Osteocyte (in vitro differentiated cells): ENCODE results near the gene TMEFF2. TPM values are rescaled to one million over a fixed set of nuclear protein-coding genes. Genes with fewer than 3 reads are reported as not detected.

Experiments
- DNase-seq: peaks from one replicate; pipeline ENCODE4 v3.0.0; 2021; ENCODE audit warnings: mixed read lengths; ENCODE audit not compliant: unreplicated experiment; ENCODE audit errors: extremely low spot score
- H3K27ac Mint-ChIP-seq: one replicate; pipeline ENCODE4 v1.8.0; 2021; ENCODE audit warnings: mild to moderate bottlenecking, mixed read lengths; ENCODE audit not compliant: unreplicated experiment
- H3K27me3 Mint-ChIP-seq: one replicate; pipeline ENCODE4 v1.8.0; 2021; ENCODE audit warnings: mixed read lengths; ENCODE audit not compliant: unreplicated experiment
- H3K36me3 Mint-ChIP-seq: one replicate; pipeline ENCODE4 v1.8.0; 2021; ENCODE audit warnings: mixed read lengths; ENCODE audit not compliant: unreplicated experiment
- H3K4me1 Mint-ChIP-seq: one replicate; pipeline ENCODE4 v1.8.0; 2021; ENCODE audit warnings: mixed read lengths; ENCODE audit not compliant: unreplicated experiment
- H3K4me3 Mint-ChIP-seq: one replicate; pipeline ENCODE4 v1.8.0; 2021; ENCODE audit warnings: mild to moderate bottlenecking, moderate library complexity, mixed read lengths; ENCODE audit not compliant: unreplicated experiment
- H3K9me3 Mint-ChIP-seq: one replicate; pipeline ENCODE4 v1.8.0; 2021; ENCODE audit warnings: mixed read lengths; ENCODE audit not compliant: unreplicated experiment
- total RNA-seq: library from RNA; stranded (reverse); gene quantifications from 2 replicates; pipeline ENCODE4 v1.2.1, GENCODE V29; 2021
- TF ChIP-seq, protein P1 (sequence below): fragments of 200-600 bp; sonication (generic); IDR thresholded peaks from 2 replicates; pipeline ENCODE4 v1.5.0; 2021; ENCODE audit warnings: antibody characterized with exemption, mild to moderate bottlenecking, moderate library complexity

The TMEFF2 gene
- total RNA-seq, 1 donor from 2014 or later = 46.8 TPM

DNA sequence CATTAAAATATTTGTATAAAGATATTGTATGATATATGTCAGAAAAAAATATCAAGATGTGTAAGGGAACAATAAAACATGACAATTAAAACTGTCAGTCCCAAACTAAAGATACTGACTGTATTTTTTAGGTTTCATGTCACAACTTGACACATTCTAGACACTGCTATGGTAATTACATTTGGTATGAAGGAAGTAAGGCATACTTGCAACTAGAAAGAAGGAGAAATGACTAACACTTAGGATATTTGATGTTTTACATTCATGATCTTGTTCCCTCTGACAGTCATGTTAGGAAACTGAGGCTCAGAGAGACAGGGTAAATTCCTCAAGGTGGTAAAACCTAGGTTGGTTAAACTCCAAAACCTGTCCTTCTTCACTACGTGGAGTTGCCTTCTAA is 68.3 kb downstream of the TMEFF2 start:
- Mint-ChIP-seq H3K27ac (peak overlapping the region; percentile 56), H3K27me3 (no peaks in the 10 kb centered on the region), H3K36me3 (no peaks in the 10 kb centered on the region), H3K4me3 (no peak overlapping the region), H3K9me3 (no peaks in the 10 kb centered on the region), H3K4me1 (peaks cover 63% of the 10 kb centered on the region)
- TF ChIP-seq, protein P1, sequence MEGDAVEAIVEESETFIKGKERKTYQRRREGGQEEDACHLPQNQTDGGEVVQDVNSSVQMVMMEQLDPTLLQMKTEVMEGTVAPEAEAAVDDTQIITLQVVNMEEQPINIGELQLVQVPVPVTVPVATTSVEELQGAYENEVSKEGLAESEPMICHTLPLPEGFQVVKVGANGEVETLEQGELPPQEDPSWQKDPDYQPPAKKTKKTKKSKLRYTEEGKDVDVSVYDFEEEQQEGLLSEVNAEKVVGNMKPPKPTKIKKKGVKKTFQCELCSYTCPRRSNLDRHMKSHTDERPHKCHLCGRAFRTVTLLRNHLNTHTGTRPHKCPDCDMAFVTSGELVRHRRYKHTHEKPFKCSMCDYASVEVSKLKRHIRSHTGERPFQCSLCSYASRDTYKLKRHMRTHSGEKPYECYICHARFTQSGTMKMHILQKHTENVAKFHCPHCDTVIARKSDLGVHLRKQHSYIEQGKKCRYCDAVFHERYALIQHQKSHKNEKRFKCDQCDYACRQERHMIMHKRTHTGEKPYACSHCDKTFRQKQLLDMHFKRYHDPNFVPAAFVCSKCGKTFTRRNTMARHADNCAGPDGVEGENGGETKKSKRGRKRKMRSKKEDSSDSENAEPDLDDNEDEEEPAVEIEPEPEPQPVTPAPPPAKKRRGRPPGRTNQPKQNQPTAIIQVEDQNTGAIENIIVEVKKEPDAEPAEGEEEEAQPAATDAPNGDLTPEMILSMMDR = no peak
- no peak for DNase-seq

- Mint-ChIP-seq H3K36me3 (peaks cover 5% of the 10 kb centered on the region), H3K27ac (peak overlapping the region; percentile 69), H3K27me3 (no peaks in the 10 kb centered on the region), H3K4me1 (peaks cover 73% of the 10 kb centered on the region), H3K4me3 (no peak overlapping the region), H3K9me3 (no peaks in the 10 kb centered on the region)
- TF ChIP-seq, protein P1 = no peak
- DNase-seq = no peak
Observed at GRCh38 chr2:192124571-192124970, 70.2 kb downstream of the TMEFF2 start.

DNA sequence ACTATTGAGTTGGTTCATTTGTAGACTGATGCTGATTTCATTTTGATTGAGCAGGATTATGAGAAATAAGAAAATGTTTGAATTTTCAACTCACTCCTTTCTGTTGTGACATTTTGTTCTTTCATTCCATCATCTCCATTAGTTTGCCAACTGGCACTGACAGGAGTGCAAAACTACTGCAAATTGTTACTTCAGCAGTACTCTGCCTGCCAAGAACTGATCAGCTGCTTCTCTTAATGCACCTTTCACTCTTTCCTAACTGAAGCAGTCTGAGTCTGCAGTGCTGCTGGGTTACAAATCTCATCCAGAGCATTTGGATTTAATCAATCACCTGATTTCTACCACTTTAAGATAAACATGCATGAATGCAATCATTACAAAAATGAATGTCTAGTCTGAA is 70.9 kb downstream of the TMEFF2 start:
- Mint-ChIP-seq H3K27me3 (no peaks in the 10 kb centered on the region), H3K27ac (peak overlapping the region; percentile 53), H3K4me3 (no peak overlapping the region), H3K36me3 (peaks cover 5% of the 10 kb centered on the region), H3K9me3 (no peaks in the 10 kb centered on the region), H3K4me1 (peaks cover 75% of the 10 kb centered on the region)
- no peak for DNase-seq
- TF ChIP-seq, protein P1 = no peak

DNA sequence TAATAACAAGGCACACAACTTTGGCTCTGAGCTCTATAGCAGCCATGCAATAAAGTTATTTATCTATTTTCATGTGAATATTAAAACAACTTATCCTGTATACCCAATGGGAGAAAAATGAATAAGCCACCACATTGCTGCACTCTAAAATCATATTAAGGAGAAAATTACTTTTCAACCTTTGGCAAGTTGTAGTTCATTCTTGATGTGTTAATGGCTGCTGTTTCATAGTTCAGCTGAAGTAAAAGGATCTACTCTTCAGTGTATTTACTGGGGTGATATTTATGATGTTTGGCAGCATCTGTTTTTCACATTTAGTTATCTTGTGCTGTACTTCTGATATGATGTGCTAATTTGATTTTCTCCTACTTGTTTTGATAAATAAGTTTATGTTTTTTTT is 71.8 kb downstream of the TMEFF2 start:
- Mint-ChIP-seq H3K4me3 (no peak overlapping the region), H3K9me3 (no peaks in the 10 kb centered on the region), H3K27me3 (no peaks in the 10 kb centered on the region), H3K4me1 (peaks cover 67% of the 10 kb centered on the region), H3K27ac (no peak overlapping the region), H3K36me3 (peaks cover 9% of the 10 kb centered on the region)
- TF ChIP-seq, protein P1 = no peak
- no peak for DNase-seq

- no peak overlapping the region for H3K4me3 Mint-ChIP-seq
- no peak for DNase-seq
- H3K9me3 Mint-ChIP-seq = no peaks in the 10 kb centered on the region
- H3K27ac Mint-ChIP-seq = peak overlapping the region; percentile 66
- H3K36me3 Mint-ChIP-seq = peaks cover 9% of the 10 kb centered on the region
- TF ChIP-seq, protein P1 = no peak
- no peaks in the 10 kb centered on the region for H3K27me3 Mint-ChIP-seq
- H3K4me1 Mint-ChIP-seq = peaks cover 59% of the 10 kb centered on the region
Observed at GRCh38 chr2:192122141-192122540, 72.6 kb downstream of the TMEFF2 start.
